Non-pigmented ciliary epithelial cell (primary cell): ENCODE data around the gene KRT1.
"Not testable (repeated sequence)": the region's sequence is repeated elsewhere in the genome, so short reads cannot be mapped to it uniquely, and the experiment has no call there.

Experiments
- DNase-seq: peaks from one replicate; pipeline ENCODE4 v3.0.0-alpha.2; 2010; ENCODE audit warnings: low read depth

KRT1 gene

GRCh38 chr12:52682381-52682660 is 2.1 kb upstream of the KRT1 start:
- DNase-seq, result no peak

- no peak for DNase-seq
Observed at GRCh38 chr12:52681526-52682380, 1.5 kb upstream of the KRT1 start.

GRCh38 chr12:52679875-52680274 is 332 bp downstream of the KRT1 start:
- DNase-seq, result no peak

GRCh38 chr12:52677671-52678070 is 2.5 kb downstream of the KRT1 start:
- DNase-seq, result no peak

GRCh38 chr12:52677126-52677525 is 3.1 kb downstream of the KRT1 start:
- DNase-seq, result no peak

- DNase-seq, result no peak
Observed at GRCh38 chr12:52676163-52676562, 4.0 kb downstream of the KRT1 start.

- no peak for DNase-seq
Observed at GRCh38 chr12:52675301-52675701, 4.9 kb downstream of the KRT1 start.

GRCh38 chr12:52674433-52674775 is 5.8 kb downstream of the KRT1 start:
- DNase-seq, result no peak

- DNase-seq, result no peak
Observed at GRCh38 chr12:52673713-52674432, 6.3 kb downstream of the KRT1 start.

- no peak for DNase-seq
Observed at GRCh38 chr12:52673217-52673616, 7.0 kb downstream of the KRT1 start.

- DNase-seq, result no peak
Observed at GRCh38 chr12:52672321-52672933, 7.8 kb downstream of the KRT1 start.

GRCh38 chr12:52670961-52671360 is 9.2 kb downstream of the KRT1 start:
- no peak for DNase-seq

GRCh38 chr12:52670506-52670905 is 9.7 kb downstream of the KRT1 start:
- no peak for DNase-seq

GRCh38 chr12:52669941-52670340 is 10.3 kb downstream of the KRT1 start:
- DNase-seq, result not testable (repeated sequence)

- DNase-seq, result no peak
Observed at GRCh38 chr12:52669426-52669825, 10.8 kb downstream of the KRT1 start.

GRCh38 chr12:52667931-52668330 is 12.3 kb downstream of the KRT1 start:
- no peak for DNase-seq

GRCh38 chr12:52667509-52667908 is 12.7 kb downstream of the KRT1 start:
- DNase-seq, result no peak

- no peak for DNase-seq
Observed at GRCh38 chr12:52666471-52666870, 13.7 kb downstream of the KRT1 start.

- DNase-seq, result no peak
Observed at GRCh38 chr12:52663420-52663819, 16.8 kb downstream of the KRT1 start.

- DNase-seq, result no peak
Observed at GRCh38 chr12:52662918-52663229, 17.3 kb downstream of the KRT1 start.

- DNase-seq, result no peak
Observed at GRCh38 chr12:52662093-52662917, 17.9 kb downstream of the KRT1 start.

GRCh38 chr12:52661668-52662067 is 18.5 kb downstream of the KRT1 start:
- no peak for DNase-seq
